HG02610 (cell line): ENCODE results near the gene ACSL1.
"Not testable (repeated sequence)": the region's sequence is repeated elsewhere in the genome, so short reads cannot be mapped to it uniquely, and the experiment has no call there.

Source experiments
- ATAC-seq: cut with Tn5 transposase; IDR thresholded peaks from one replicate; pipeline ENCODE4 v1.9.1; 2021; ENCODE audit warnings: mild to moderate bottlenecking, moderate library complexity; ENCODE audit not compliant: unreplicated experiment

The ACSL1 gene

GRCh38 chr4:184763150-184763780, 62.5 kb downstream of the ACSL1 start:
- ATAC-seq = no peak

GRCh38 chr4:184762100-184762499, 63.7 kb downstream of the ACSL1 start:
- ATAC-seq = peak; percentile 96

- ATAC-seq = no peak
These were observed 65.1 kb downstream of the ACSL1 start for GRCh38 chr4:184760681-184761080.

GRCh38 chr4:184757810-184758209, 68.0 kb downstream of the ACSL1 start:
- no peak for ATAC-seq

GRCh38 chr4:184756399-184756798, 69.4 kb downstream of the ACSL1 start:
- no peak for ATAC-seq

GRCh38 chr4:184755278-184755677, 70.5 kb downstream of the ACSL1 start:
- no peak for ATAC-seq

GRCh38 chr4:184752496-184753275, 73.1 kb downstream of the ACSL1 start:
- no peak for ATAC-seq

- no peak for ATAC-seq
These were observed 74.2 kb downstream of the ACSL1 start for GRCh38 chr4:184751585-184751956.

GRCh38 chr4:184750926-184751584, 74.7 kb downstream of the ACSL1 start:
- ATAC-seq = no peak

GRCh38 chr4:184748251-184748652, 77.5 kb downstream of the ACSL1 start:
- ATAC-seq = no peak

GRCh38 chr4:184747034-184747830, 78.5 kb downstream of the ACSL1 start:
- no peak for ATAC-seq

GRCh38 chr4:184745831-184746795, 79.7 kb downstream of the ACSL1 start:
- ATAC-seq = peak; percentile 76

- no peak for ATAC-seq
These were observed 81.5 kb downstream of the ACSL1 start for GRCh38 chr4:184744236-184744635.

GRCh38 chr4:184743650-184744049, 82.1 kb downstream of the ACSL1 start:
- ATAC-seq = no peak

GRCh38 chr4:184741651-184742050, 84.1 kb downstream of the ACSL1 start:
- not testable (repeated sequence) for ATAC-seq

- no peak for ATAC-seq
These were observed 84.8 kb downstream of the ACSL1 start for GRCh38 chr4:184740980-184741391.

- not testable (repeated sequence) for ATAC-seq
These were observed 86.2 kb downstream of the ACSL1 start for GRCh38 chr4:184739575-184739974.

- ATAC-seq = no peak
These were observed 91.0 kb downstream of the ACSL1 start for GRCh38 chr4:184734758-184735157.

GRCh38 chr4:184733654-184734524, 91.9 kb downstream of the ACSL1 start, which contains the start of gene CENPU:
Gene CENPU, minus strand, starts transcription at chr4:184734096. Its CDS starts 34 bp downstream, at chr4:184734062.
- peak; percentile 93 for ATAC-seq
